H9 (cell line): Measurements from ENCODE around the gene MYMK. TPM values are rescaled to one million over a fixed set of nuclear protein-coding genes. Genes with fewer than 3 reads are reported as not detected.
A peak's percentile ranks its signal among the peaks of the same experiment; 100 is the strongest.

ENCODE experiments used
- DNase-seq: peaks from one replicate; pipeline ENCODE4 v3.0.0-alpha.2; 2017
- H2AFZ ChIP-seq: one replicate; pipeline ENCODE4 v1.6.1; 2013; ENCODE audit warnings: mild to moderate bottlenecking, low read length, control low read depth, moderate library complexity
- H2AK5ac ChIP-seq: 2 replicates; pipeline ENCODE4 v1.6.1; 2013; ENCODE audit warnings: low read length, control low read depth, mixed read lengths; ENCODE audit not compliant: insufficient read length
- H2BK120ac ChIP-seq: one replicate; pipeline ENCODE4 v1.6.1; 2013; ENCODE audit warnings: low read depth, mild to moderate bottlenecking, low read length, control low read depth, inconsistent platforms; ENCODE audit not compliant: poor library complexity, severe bottlenecking
- H2BK12ac ChIP-seq: 2 replicates; pipeline ENCODE4 v1.6.1; 2013; ENCODE audit warnings: low read length, control low read depth, mixed read lengths, low read depth; ENCODE audit not compliant: insufficient read length
- H2BK15ac ChIP-seq: 2 replicates; pipeline ENCODE4 v1.6.1; 2013; ENCODE audit warnings: low read depth, low read length, control low read depth
- H2BK20ac ChIP-seq: one replicate; pipeline ENCODE4 v1.6.1; 2013; ENCODE audit warnings: low read depth, mild to moderate bottlenecking, low read length, control low read depth, inconsistent platforms; ENCODE audit not compliant: poor library complexity, severe bottlenecking
- H2BK5ac ChIP-seq: 2 replicates; pipeline ENCODE4 v1.6.1; 2013; ENCODE audit warnings: low read length, control low read depth, mixed read lengths; ENCODE audit not compliant: insufficient read length
- H3K14ac ChIP-seq: 2 replicates; pipeline ENCODE4 v1.6.1; 2013; ENCODE audit warnings: low read length, control low read depth; ENCODE audit not compliant: insufficient read depth
- H3K18ac ChIP-seq: 2 replicates; pipeline ENCODE4 v1.6.1; 2013; ENCODE audit warnings: low read depth, mild to moderate bottlenecking, mixed read lengths, low read length, control low read depth; ENCODE audit not compliant: insufficient read length
- H3K23ac ChIP-seq: 2 replicates; pipeline ENCODE4 v1.6.1; 2013; ENCODE audit warnings: low read length, control low read depth, mixed read lengths, low read depth; ENCODE audit not compliant: insufficient read length
- H3K23me2 ChIP-seq: 2 replicates; pipeline ENCODE4 v1.6.1; 2013; ENCODE audit warnings: low read depth, mild to moderate bottlenecking, mixed read lengths, low read length, control low read depth; ENCODE audit not compliant: insufficient read length, poor library complexity, severe bottlenecking
- H3K27ac ChIP-seq: 2 replicates; pipeline ENCODE4 v1.5.1; 2013; ENCODE audit warnings: low read length, control low read depth, mixed read lengths, low read depth; ENCODE audit not compliant: insufficient read length
- H3K27me3 ChIP-seq: 2 replicates; pipeline ENCODE4 v1.6.1; 2013; ENCODE audit warnings: low read length, control low read depth, inconsistent platforms; ENCODE audit not compliant: insufficient read depth
- H3K4ac ChIP-seq: 2 replicates; pipeline ENCODE4 v1.6.1; 2013; ENCODE audit warnings: low read depth, mild to moderate bottlenecking, control low read depth, inconsistent platforms, low read length, moderate library complexity
- H3K4me1 ChIP-seq: 2 replicates; pipeline ENCODE4 v1.6.1; 2013; ENCODE audit warnings: low read length, control low read depth, inconsistent platforms; ENCODE audit not compliant: insufficient read depth
- H3K4me2 ChIP-seq: 2 replicates; pipeline ENCODE4 v1.6.1; 2013; ENCODE audit warnings: low read length, control low read depth, mixed read lengths; ENCODE audit not compliant: insufficient read length, insufficient read depth
- H3K56ac ChIP-seq: 2 replicates; pipeline ENCODE4 v1.6.1; 2013; ENCODE audit warnings: low read depth, mild to moderate bottlenecking, mixed read lengths, low read length, control low read depth; ENCODE audit not compliant: insufficient read length
- H3K79me1 ChIP-seq: 2 replicates; pipeline ENCODE4 v1.6.1; 2013; ENCODE audit warnings: low read depth, mild to moderate bottlenecking, moderate library complexity, low read length, control low read depth, inconsistent platforms; ENCODE audit not compliant: insufficient read depth, poor library complexity, severe bottlenecking
- H3K79me2 ChIP-seq: 2 replicates; pipeline ENCODE4 v1.6.1; 2013; ENCODE audit warnings: low read length, control low read depth, inconsistent platforms; ENCODE audit not compliant: insufficient read depth
- H3K9ac ChIP-seq: 2 replicates; pipeline ENCODE4 v1.6.1; 2013; ENCODE audit warnings: low read length, control low read depth, mixed read lengths; ENCODE audit not compliant: insufficient read length; ENCODE audit errors: extremely low read depth
- H3K9me3 ChIP-seq: one replicate; pipeline ENCODE4 v1.6.1; 2013; ENCODE audit warnings: low read depth, low read length, inconsistent platforms; ENCODE audit not compliant: control insufficient read depth
- H3T11ph ChIP-seq: one replicate; pipeline ENCODE4 v1.6.1; 2013; ENCODE audit warnings: mild to moderate bottlenecking, low read length, control low read depth, inconsistent platforms
- H4K20me1 ChIP-seq: one replicate; pipeline ENCODE4 v1.6.1; 2013; ENCODE audit not compliant: control insufficient read depth, insufficient read length, insufficient read depth
- H4K5ac ChIP-seq: 2 replicates; pipeline ENCODE4 v1.6.1; 2013; ENCODE audit warnings: low read depth, mild to moderate bottlenecking, mixed read lengths, low read length, control low read depth; ENCODE audit not compliant: insufficient read length
- H4K8ac ChIP-seq: replicated peaks from 2 replicates; pipeline ENCODE4 v1.6.1; 2013; ENCODE audit warnings: low read length, control low read depth, mixed read lengths, low read depth; ENCODE audit not compliant: insufficient read length
- H4K91ac ChIP-seq: 2 replicates; pipeline ENCODE4 v1.6.1; 2013; ENCODE audit warnings: low read depth, mild to moderate bottlenecking, moderate library complexity, mixed read lengths, low read length, control low read depth; ENCODE audit not compliant: insufficient read length
- H3K27ac Mint-ChIP-seq, 3 experiments: 2 replicates in 2 of 3; 3 replicates in 1 of 3; pipeline ENCODE4 v1.8.0; 2020 to 2021; ENCODE audit warnings: mixed read lengths in 3 of 3, mild to moderate bottlenecking in 1 of 3, moderate library complexity in 1 of 3
- H3K27me3 Mint-ChIP-seq: 2 replicates; pipeline ENCODE4 v1.8.0; 2021; ENCODE audit warnings: low read depth, mild to moderate bottlenecking, moderate library complexity, mixed read lengths
- H3K36me3 Mint-ChIP-seq, 3 experiments: 2 replicates in 2 of 3; 3 replicates in 1 of 3; pipeline ENCODE4 v1.8.0; 2020 to 2021; ENCODE audit warnings: low read depth in 3 of 3, mixed read lengths in 3 of 3; ENCODE audit not compliant: insufficient read depth in 1 of 3
- H3K4me1 Mint-ChIP-seq, 2 experiments: 2 replicates each; pipeline ENCODE4 v1.8.0; 2020; ENCODE audit warnings: mixed read lengths in 2 of 2
- H3K4me3 Mint-ChIP-seq, 2 experiments: 2 replicates in 1 of 2; 3 replicates in 1 of 2; pipeline ENCODE4 v1.8.0; 2020 to 2021; ENCODE audit warnings: mild to moderate bottlenecking in 2 of 2, mixed read lengths in 2 of 2, moderate library complexity in 1 of 2
- H3K9me3 Mint-ChIP-seq, 2 experiments: 2 replicates in 1 of 2; 3 replicates in 1 of 2; pipeline ENCODE4 v1.8.0; 2020; ENCODE audit warnings: mild to moderate bottlenecking in 2 of 2, mixed read lengths in 2 of 2, moderate library complexity in 1 of 2
- WGBS: extraction: QIAGEN DNeasy Blood & Tissue Kit; methylation state at CpG from one replicate; pipeline ENCODE4 v1.1.7; 2013; ENCODE audit warnings: missing lambda C conversion rate, low lambda C conversion rate, mixed read lengths; ENCODE audit not compliant: insufficient read length; ENCODE audit errors: extremely low coverage; 5-methylcytosine and 5-hydroxymethylcytosine counted together
- total RNA-seq: library from RNA; stranded (reverse); gene quantifications from 2 replicates; pipeline ENCODE4 v1.2.1, GENCODE V29; 2021
- TF ChIP-seq, protein P1 (sequence below): fragments of 200-600 bp; sonication (generic); conservative IDR thresholded peaks from 3 replicates; pipeline ENCODE4 v1.8.0; 2021; ENCODE audit warnings: antibody characterized with exemption, mild to moderate bottlenecking

MYMK gene
- total RNA-seq, 1 experiment from 2014 or later = not detected

DNA sequence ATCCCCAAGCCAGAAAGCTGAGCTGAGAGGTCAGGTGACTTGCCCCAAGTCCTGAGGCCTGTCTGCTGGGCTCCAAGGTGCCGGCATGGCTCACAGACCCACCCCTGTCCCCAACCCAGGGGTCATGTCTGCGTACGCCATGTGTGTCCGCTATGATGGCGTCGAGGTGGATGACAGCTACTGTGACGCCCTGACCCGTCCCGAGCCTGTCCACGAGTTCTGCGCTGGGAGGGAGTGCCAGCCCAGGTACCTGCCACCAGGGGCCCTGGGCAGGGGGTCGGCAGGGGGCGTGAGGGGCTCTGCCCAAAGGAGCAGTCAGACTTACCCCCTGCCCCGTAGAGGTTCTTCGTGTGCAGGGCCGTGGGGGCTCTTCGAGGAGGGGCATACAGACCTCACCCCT, 42.1 kb upstream of the MYMK start:
- no peaks in the 10 kb centered on the region for H3K9me3 Mint-ChIP-seq
- Histone ChIP-seq H2BK120ac (no peak overlapping the region), H3K23me2 (no peaks in the 10 kb centered on the region), H3K27ac (no peak overlapping the region), H3K9me3 (no peaks in the 10 kb centered on the region), H3K4me1 (no peaks in the 10 kb centered on the region; the same call in 1 of the 2 replicates), H2BK15ac (no peak overlapping the region), H3K14ac (peak overlapping the region; percentile 47; the same call in 1 of the 2 replicates), H2BK20ac (no peak overlapping the region), H2AK5ac (no peak overlapping the region), H4K8ac (no peak overlapping the region), H3K4ac (no peak overlapping the region), H3K79me2 (no peaks in the 10 kb centered on the region), H4K91ac (no peak overlapping the region), H3T11ph (no peak overlapping the region), H3K27me3 (no peaks in the 10 kb centered on the region), H3K9ac (no peak overlapping the region), H3K23ac (no peak overlapping the region), H3K56ac (no peak overlapping the region), H2BK12ac (no peak overlapping the region), H3K4me2 (no peak overlapping the region), H2AFZ (no peak overlapping the region), H4K20me1 (no peaks in the 10 kb centered on the region), H4K5ac (no peak overlapping the region), H2BK5ac (no peak overlapping the region), H3K18ac (no peak overlapping the region), H3K79me1 (no peaks in the 10 kb centered on the region)
- no peaks in the 10 kb centered on the region for H3K36me3 Mint-ChIP-seq
- H3K27me3 Mint-ChIP-seq = peaks cover 11% of the 10 kb centered on the region
- no CpG with 5 or more reads among the region's 17 CpGs for WGBS
- no peak for DNase-seq
- H3K4me1 Mint-ChIP-seq = peaks cover 7 to 21% of the 10 kb centered on the region in 2 experiments
- TF ChIP-seq, protein P1, sequence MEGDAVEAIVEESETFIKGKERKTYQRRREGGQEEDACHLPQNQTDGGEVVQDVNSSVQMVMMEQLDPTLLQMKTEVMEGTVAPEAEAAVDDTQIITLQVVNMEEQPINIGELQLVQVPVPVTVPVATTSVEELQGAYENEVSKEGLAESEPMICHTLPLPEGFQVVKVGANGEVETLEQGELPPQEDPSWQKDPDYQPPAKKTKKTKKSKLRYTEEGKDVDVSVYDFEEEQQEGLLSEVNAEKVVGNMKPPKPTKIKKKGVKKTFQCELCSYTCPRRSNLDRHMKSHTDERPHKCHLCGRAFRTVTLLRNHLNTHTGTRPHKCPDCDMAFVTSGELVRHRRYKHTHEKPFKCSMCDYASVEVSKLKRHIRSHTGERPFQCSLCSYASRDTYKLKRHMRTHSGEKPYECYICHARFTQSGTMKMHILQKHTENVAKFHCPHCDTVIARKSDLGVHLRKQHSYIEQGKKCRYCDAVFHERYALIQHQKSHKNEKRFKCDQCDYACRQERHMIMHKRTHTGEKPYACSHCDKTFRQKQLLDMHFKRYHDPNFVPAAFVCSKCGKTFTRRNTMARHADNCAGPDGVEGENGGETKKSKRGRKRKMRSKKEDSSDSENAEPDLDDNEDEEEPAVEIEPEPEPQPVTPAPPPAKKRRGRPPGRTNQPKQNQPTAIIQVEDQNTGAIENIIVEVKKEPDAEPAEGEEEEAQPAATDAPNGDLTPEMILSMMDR = no peak
- H3K27ac Mint-ChIP-seq = no peak overlapping the region
- H3K4me3 Mint-ChIP-seq = no peak overlapping the region
